Hepatocyte (in vitro differentiated cells): ENCODE measurements around the gene KCTD18. TPM values are rescaled to one million over a fixed set of nuclear protein-coding genes. Genes with fewer than 3 reads are reported as not detected.

Experiments
- DNase-seq: peaks from one replicate; pipeline ENCODE4 v3.0.0-alpha.2; 2016; ENCODE audit warnings: low spot score
- H2AFZ ChIP-seq: fragments of 200-600 bp; sonication (generic); 2 replicates; pipeline ENCODE4 v1.6.0; 2016; ENCODE audit warnings: antibody characterized with exemption, mild to moderate bottlenecking
- H3K27ac ChIP-seq: fragments of 200-600 bp; sonication (generic); 2 replicates; pipeline ENCODE4 v1.5.1; 2016; ENCODE audit warnings: mild to moderate bottlenecking
- H3K27me3 ChIP-seq: fragments of 200-600 bp; sonication (generic); 2 replicates; pipeline ENCODE4 v1.6.1; 2016
- H3K36me3 ChIP-seq: fragments of 200-600 bp; sonication (generic); replicated peaks from 2 replicates; pipeline ENCODE4 v1.5.1; 2016; ENCODE audit warnings: low read depth; ENCODE audit not compliant: insufficient read depth
- H3K4me1 ChIP-seq: fragments of 200-600 bp; sonication (generic); 2 replicates; pipeline ENCODE4 v1.5.1; 2016; ENCODE audit warnings: mild to moderate bottlenecking, moderate library complexity; ENCODE audit not compliant: insufficient read depth
- H3K4me2 ChIP-seq: fragments of 200-600 bp; sonication (generic); 2 replicates; pipeline ENCODE4 v1.6.0; 2016
- H3K4me3 ChIP-seq: fragments of 200-600 bp; sonication (generic); 2 replicates; pipeline ENCODE4 v1.5.1; 2016; ENCODE audit warnings: mild to moderate bottlenecking
- H3K79me2 ChIP-seq: fragments of 200-600 bp; sonication (generic); 2 replicates; pipeline ENCODE4 v1.6.0; 2017; ENCODE audit warnings: mild to moderate bottlenecking
- H3K9me2 ChIP-seq: fragments of 200-600 bp; sonication (generic); replicated peaks from 2 replicates; pipeline ENCODE4 v1.6.0; 2017; ENCODE audit warnings: mild to moderate bottlenecking; ENCODE audit not compliant: insufficient read depth
- H3K9me3 ChIP-seq: fragments of 200-600 bp; sonication (generic); 2 replicates; pipeline ENCODE4 v1.5.1; 2016; ENCODE audit warnings: low read depth, mild to moderate bottlenecking
- H4K20me1 ChIP-seq: fragments of 200-600 bp; sonication (generic); 2 replicates; pipeline ENCODE4 v1.6.0; 2016; ENCODE audit warnings: mild to moderate bottlenecking; ENCODE audit not compliant: insufficient read depth, poor library complexity, severe bottlenecking
- CTCF ChIP-seq: fragments of 200-600 bp; sonication (generic); IDR thresholded peaks from 2 replicates; pipeline ENCODE4 v1.5.1; 2016; ENCODE audit warnings: antibody characterized with exemption, mild to moderate bottlenecking; ENCODE audit not compliant: poor library complexity
- EZH2 ChIP-seq: fragments of 200-600 bp; sonication (generic); IDR thresholded peaks from 2 replicates; pipeline ENCODE4 v1.6.1; 2016; ENCODE audit warnings: antibody characterized with exemption, mild to moderate bottlenecking, borderline replicate concordance
- EZH2phosphoT487 ChIP-seq: fragments of 200-600 bp; sonication (generic); IDR thresholded peaks from one replicate; pipeline ENCODE4 v1.6.1; 2018; ENCODE audit warnings: antibody characterized with exemption, mild to moderate bottlenecking, low read depth, moderate library complexity; ENCODE audit not compliant: unreplicated experiment, severe bottlenecking
- WGBS: methylation state at CpG from one replicate; pipeline ENCODE4 v1.1.6; 2016; ENCODE audit warnings: low lambda C conversion rate; ENCODE audit errors: missing lambda C conversion rate; 5-methylcytosine and 5-hydroxymethylcytosine counted together
- polyA plus RNA-seq: library from polyadenylated mRNA; unstranded; fragments of >200 nt; fragmentation: Nextera tagmentation; extraction: Ambion mirVana; gene quantifications from 2 replicates; pipeline ENCODE4 v1.2.1, GENCODE V29; 2016
- total RNA-seq: library from RNA; depleted of rRNA; stranded (reverse); fragments of >200 nt; gene quantifications from 2 replicates; pipeline ENCODE4 v1.2.3, GENCODE V29; 2014

KCTD18 gene
- total and polyA plus RNA-seq, 2 experiments from 2014 or later, result 12.7 to 13.4 TPM

GRCh38 chr2:200448455-200448854, 61.4 kb downstream of the KCTD18 start:
- TF ChIP-seq EZH2 (no peak), EZH2phosphoT487 (no peak), CTCF (no peak)
- peaks cover 4% of the 10 kb centered on the region for H3K79me2 ChIP-seq
- H3K36me3 ChIP-seq, result no peaks in the 10 kb centered on the region
- no peaks in the 10 kb centered on the region for H3K27me3 ChIP-seq
- no peak overlapping the region for H3K4me2 ChIP-seq
- H3K9me3 ChIP-seq, result no peaks in the 10 kb centered on the region
- DNase-seq, result no peak
- H3K4me1 ChIP-seq, result no peaks in the 10 kb centered on the region
- H3K27ac ChIP-seq, result no peak overlapping the region
- no peak overlapping the region for H3K4me3 ChIP-seq
- no peaks in the 10 kb centered on the region for H3K9me2 ChIP-seq
- H4K20me1 ChIP-seq, result no peaks in the 10 kb centered on the region
- no peak overlapping the region for H2AFZ ChIP-seq

DNA sequence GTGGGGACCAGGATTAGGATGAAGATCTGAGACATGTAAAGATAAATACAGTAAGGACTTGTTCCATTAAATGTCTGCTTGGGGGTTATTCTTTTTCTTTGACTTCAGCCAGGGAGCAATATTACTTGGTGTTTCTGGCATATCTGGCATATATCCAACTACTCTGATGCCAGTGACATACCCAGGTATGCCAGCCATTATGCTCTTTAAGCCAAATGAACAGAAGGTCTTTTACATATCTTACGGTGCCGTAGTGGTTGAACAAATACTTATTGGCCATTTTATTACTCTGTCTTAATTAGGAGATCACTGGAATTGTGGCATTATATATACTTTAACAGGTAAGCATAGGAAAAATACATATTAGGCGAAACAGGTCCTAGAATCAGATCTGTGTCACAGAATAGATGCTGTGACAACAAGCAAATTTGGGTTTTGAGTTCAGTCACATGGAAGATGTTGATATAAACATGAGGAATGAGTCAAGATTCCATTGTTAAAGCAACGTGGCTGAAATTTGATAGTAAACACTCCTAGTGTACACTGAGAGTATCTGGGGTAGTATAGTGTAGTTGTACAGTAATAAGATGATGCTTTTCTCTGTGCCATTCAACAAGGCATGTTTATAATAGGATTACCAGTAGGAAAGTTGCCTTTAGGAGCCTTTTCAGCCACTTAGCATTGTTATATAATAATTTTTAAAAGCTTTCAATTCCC, 62.6 kb downstream of the KCTD18 start:
- 90% methylated on average over 4 of the region's 4 CpGs for WGBS
- H3K4me1 ChIP-seq, result no peaks in the 10 kb centered on the region
- H3K27ac ChIP-seq, result no peak overlapping the region
- no peaks in the 10 kb centered on the region for H4K20me1 ChIP-seq
- H3K4me2 ChIP-seq, result no peak overlapping the region
- no peaks in the 10 kb centered on the region for H3K9me2 ChIP-seq
- H3K79me2 ChIP-seq, result peaks cover 4% of the 10 kb centered on the region
- no peaks in the 10 kb centered on the region for H3K36me3 ChIP-seq
- no peak overlapping the region for H3K4me3 ChIP-seq
- no peak overlapping the region for H2AFZ ChIP-seq
- H3K27me3 ChIP-seq, result no peaks in the 10 kb centered on the region
- DNase-seq, result no peak
- no peak for TF ChIP-seq CTCF
- TF ChIP-seq EZH2phosphoT487, result no peak
- TF ChIP-seq EZH2, result no peak
- no peaks in the 10 kb centered on the region for H3K9me3 ChIP-seq

GRCh38 chr2:200446612-200447011, 63.3 kb downstream of the KCTD18 start:
- Histone ChIP-seq H3K79me2 (peaks cover 4% of the 10 kb centered on the region), H3K36me3 (no peaks in the 10 kb centered on the region), H3K27me3 (no peaks in the 10 kb centered on the region), H4K20me1 (no peaks in the 10 kb centered on the region), H3K4me2 (no peak overlapping the region), H3K9me3 (no peaks in the 10 kb centered on the region), H3K4me3 (no peak overlapping the region), H3K4me1 (no peaks in the 10 kb centered on the region), H3K9me2 (no peaks in the 10 kb centered on the region), H2AFZ (no peak overlapping the region), H3K27ac (no peak overlapping the region)
- TF ChIP-seq EZH2, result no peak
- no peak for TF ChIP-seq EZH2phosphoT487
- no peak for TF ChIP-seq CTCF
- WGBS, result 93% methylated on average over 3 of the region's 3 CpGs
- DNase-seq, result no peak

- H3K79me2 ChIP-seq, result peaks cover 4% of the 10 kb centered on the region
- 73% methylated on average over 1 of the region's 1 CpG for WGBS
- H3K27ac ChIP-seq, result no peak overlapping the region
- TF ChIP-seq CTCF (no peak), EZH2phosphoT487 (no peak), EZH2 (no peak)
- no peak overlapping the region for H3K4me3 ChIP-seq
- no peaks in the 10 kb centered on the region for H4K20me1 ChIP-seq
- H3K9me3 ChIP-seq, result no peaks in the 10 kb centered on the region
- no peaks in the 10 kb centered on the region for H3K9me2 ChIP-seq
- no peak overlapping the region for H3K4me2 ChIP-seq
- no peaks in the 10 kb centered on the region for H3K27me3 ChIP-seq
- no peaks in the 10 kb centered on the region for H3K36me3 ChIP-seq
- no peak for DNase-seq
- H2AFZ ChIP-seq, result no peak overlapping the region
- no peaks in the 10 kb centered on the region for H3K4me1 ChIP-seq
Measured at GRCh38 chr2:200445284-200445683, 64.6 kb downstream of the KCTD18 start.
